Measurements from ENCODE around the gene MTF2. TPM values are rescaled to one million over a fixed set of nuclear protein-coding genes. Genes with fewer than 3 reads are reported as not detected.

Gene MTF2
- 13.5 and 15.9 TPM in 2 replicates for total RNA-seq

GRCh38 chr1:93078986-93079654 is at the start of gene MTF2:
MTF2 (plus strand) TSS chr1:93079283; CDS start chr1:93079527, 244 bp downstream.

GRCh38 chr1:93179886-93180722 is 101.0 kb downstream of the MTF2 start, which contains the start of gene TMED5:
TMED5 (minus strand) TSS chr1:93180413; CDS start chr1:93180242, 171 bp downstream.

GRCh38 chr1:93180723-93181613 is 101.9 kb downstream of the MTF2 start, which contains the start of gene CCDC18:
CCDC18 (plus strand) TSS chr1:93180724; CDS start chr1:93183362, 2,638 bp downstream.

Other genes with a start within 250 kb of the MTF2 start
- 841 and 998 TPM in 2 replicates for gene RPL5, start 247.2 kb upstream of the MTF2 start, total RNA-seq
- gene DIPK1A, start 117.8 kb upstream of the MTF2 start, total RNA-seq: 6.9 and 24.6 TPM in 2 replicates
- gene TMED5, start 101.1 kb downstream of the MTF2 start, total RNA-seq: 72.0 and 76.1 TPM in 2 replicates
- gene CCDC18, start 101.4 kb downstream of the MTF2 start, total RNA-seq: 2.0 and 5.1 TPM in 2 replicates

Measured in smooth muscle cell of the pulmonary artery (primary cell).